Measurements from ENCODE around the gene CLCN7. TPM values are rescaled to one million over a fixed set of nuclear protein-coding genes. Genes with fewer than 3 reads are reported as not detected.
A peak's percentile ranks its signal among the peaks of the same experiment; 100 is the strongest.

CLCN7 gene
- polyA plus RNA-seq, 3 donors = 37.4 to 249 (median 56.5) TPM

DNA sequence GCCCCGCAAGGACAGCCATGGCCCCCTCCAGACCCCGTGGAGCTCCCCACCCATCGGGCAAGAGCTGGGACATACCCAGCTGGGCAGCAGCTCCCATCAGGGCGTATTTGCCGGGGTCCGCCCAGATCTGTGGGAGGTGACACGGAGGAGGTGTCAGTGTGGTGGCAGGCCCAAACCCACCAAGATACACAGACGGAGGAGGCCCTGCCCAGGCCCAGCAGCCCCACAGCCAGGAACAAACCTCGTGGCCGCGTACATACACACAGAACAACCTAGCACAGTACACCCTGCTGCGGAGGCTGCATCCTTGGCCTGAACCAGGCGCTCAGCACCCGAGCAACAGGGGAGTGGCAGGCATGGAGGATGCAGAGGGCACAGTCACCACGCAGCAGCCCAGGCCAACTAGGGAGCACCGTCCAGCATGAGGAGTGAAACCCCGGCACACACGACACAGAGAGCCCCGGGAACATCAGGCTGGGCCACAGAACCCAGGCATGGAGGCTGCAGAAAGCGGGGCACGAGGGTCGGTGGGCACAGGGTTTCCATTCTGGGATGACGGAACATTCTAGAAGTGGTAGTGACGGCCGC is 25.5 kb downstream of the CLCN7 start:
- TF ChIP-seq, protein P1, sequence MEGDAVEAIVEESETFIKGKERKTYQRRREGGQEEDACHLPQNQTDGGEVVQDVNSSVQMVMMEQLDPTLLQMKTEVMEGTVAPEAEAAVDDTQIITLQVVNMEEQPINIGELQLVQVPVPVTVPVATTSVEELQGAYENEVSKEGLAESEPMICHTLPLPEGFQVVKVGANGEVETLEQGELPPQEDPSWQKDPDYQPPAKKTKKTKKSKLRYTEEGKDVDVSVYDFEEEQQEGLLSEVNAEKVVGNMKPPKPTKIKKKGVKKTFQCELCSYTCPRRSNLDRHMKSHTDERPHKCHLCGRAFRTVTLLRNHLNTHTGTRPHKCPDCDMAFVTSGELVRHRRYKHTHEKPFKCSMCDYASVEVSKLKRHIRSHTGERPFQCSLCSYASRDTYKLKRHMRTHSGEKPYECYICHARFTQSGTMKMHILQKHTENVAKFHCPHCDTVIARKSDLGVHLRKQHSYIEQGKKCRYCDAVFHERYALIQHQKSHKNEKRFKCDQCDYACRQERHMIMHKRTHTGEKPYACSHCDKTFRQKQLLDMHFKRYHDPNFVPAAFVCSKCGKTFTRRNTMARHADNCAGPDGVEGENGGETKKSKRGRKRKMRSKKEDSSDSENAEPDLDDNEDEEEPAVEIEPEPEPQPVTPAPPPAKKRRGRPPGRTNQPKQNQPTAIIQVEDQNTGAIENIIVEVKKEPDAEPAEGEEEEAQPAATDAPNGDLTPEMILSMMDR (IDR thresholded peaks at IDR 0.05) = no peak
- peaks cover 37% of the 10 kb centered on the region for H4K20me1 ChIP-seq (ENCODE audit: insufficient read depth, low read length)

DNA sequence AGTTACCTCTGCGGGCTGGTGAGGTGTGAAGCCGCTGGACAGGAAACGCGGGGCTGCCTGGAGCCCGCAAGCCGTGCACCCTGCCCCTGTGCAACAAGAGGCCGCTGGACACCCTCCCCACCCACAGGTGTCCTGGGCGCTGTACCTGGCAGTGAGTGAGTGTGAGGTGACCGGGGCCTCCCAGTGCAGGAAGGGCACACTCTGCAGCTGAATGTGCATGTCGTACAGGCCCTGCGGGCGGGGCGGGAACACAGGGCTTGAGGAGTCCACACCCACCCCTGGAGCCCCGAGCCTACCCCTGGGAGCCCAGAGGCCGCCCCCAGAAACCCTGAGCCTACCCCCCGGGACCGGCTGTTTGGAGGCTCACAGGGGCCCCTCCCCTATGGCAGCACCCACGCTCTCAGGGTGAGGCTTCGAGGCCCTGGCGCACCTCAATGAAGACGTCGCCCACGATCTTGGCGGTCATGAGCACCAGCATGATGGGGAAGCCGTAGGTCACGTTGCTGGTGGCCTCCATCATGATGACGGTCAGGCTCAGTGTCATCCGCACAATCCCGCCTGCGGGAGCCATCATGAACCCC is 26.2 kb downstream of the CLCN7 start:
- peaks cover 51 to 69% of the 10 kb centered on the region in 2 donors for H3K36me3 Mint-ChIP-seq
- H3K9me3 Mint-ChIP-seq = no peaks in the 10 kb centered on the region
- peak overlapping the region in 1 of 7 donors; percentile 37 for H3K27ac Mint-ChIP-seq
- H3K4me1 ChIP-seq (ENCODE audit: control insufficient read depth in 1 of 2, insufficient read depth in 2 of 2, low read length in 2 of 2) = no peaks in the 10 kb centered on the region
- intact Hi-C loops (cut with micrococcal nuclease) = no loop called here
- H3K4me3 ChIP-seq (replicated peaks in 1 of 3; ENCODE audit: low read depth in 2 of 3, low read length in 3 of 3) = no peak overlapping the region
- no peak for DNase-seq
- peaks cover 32% of the 10 kb centered on the region for H4K20me1 ChIP-seq (ENCODE audit: insufficient read depth, low read length)
- TF ChIP-seq, protein P1 (IDR thresholded peaks at IDR 0.05) = no peak
- H3K4me1 Mint-ChIP-seq = no peaks in the 10 kb centered on the region
- H3K9ac ChIP-seq (ENCODE audit: insufficient read depth, low read length, poor library complexity, severe bottlenecking) = no peak overlapping the region
- H3K4me2 ChIP-seq (replicated peaks; ENCODE audit: extremely low read depth, low read length, poor library complexity, severe bottlenecking) = no peak overlapping the region
- H3K9me3 ChIP-seq (replicated peaks in 1 of 2; ENCODE audit: control insufficient read depth in 1 of 2, insufficient read depth in 1 of 2, low read length in 2 of 2) = no peaks in the 10 kb centered on the region
- no peak overlapping the region for H3K27ac ChIP-seq (ENCODE audit: low read depth in 1 of 2, low read length in 2 of 2)
- no peak overlapping the region for H2AFZ ChIP-seq (ENCODE audit: insufficient read depth, low read depth, low read length, poor library complexity, severe bottlenecking)
- no peaks in the 10 kb centered on the region for H3K79me2 ChIP-seq (ENCODE audit: insufficient read depth, low read length)
- no peaks in the 10 kb centered on the region for H3K27me3 ChIP-seq (ENCODE audit: control insufficient read depth in 2 of 2, insufficient read depth in 2 of 2, low read length in 2 of 2)
- peaks cover 0 to 1% (median 0%) of the 10 kb centered on the region in 3 donors for H3K27me3 Mint-ChIP-seq (ENCODE audit: low read depth in 3 of 3)
- peaks cover 80% of the 10 kb centered on the region in 2 donors for H3K36me3 ChIP-seq (replicated peaks in 1 of 2; ENCODE audit: control insufficient read depth in 1 of 2, insufficient read depth in 2 of 2, low read length in 2 of 2)
- H3K4me3 Mint-ChIP-seq = no peak overlapping the region
- 95% methylated on average over 23 of the region's 30 CpGs for WGBS (ENCODE audit: insufficient coverage)

More for the DNA sequence above, 25.5 kb downstream of the CLCN7 start:
- peaks cover 0 to 1% (median 0%) of the 10 kb centered on the region in 3 donors for H3K27me3 Mint-ChIP-seq (ENCODE audit: low read depth in 3 of 3)
- no peaks in the 10 kb centered on the region for H3K9me3 Mint-ChIP-seq
- Histone ChIP-seq H3K79me2 (ENCODE audit: insufficient read depth, low read length) (no peaks in the 10 kb centered on the region), H3K36me3 (replicated peaks in 1 of 2; ENCODE audit: control insufficient read depth in 1 of 2, insufficient read depth in 2 of 2, low read length in 2 of 2) (peaks cover 87% of the 10 kb centered on the region in 2 donors), H3K4me1 (ENCODE audit: control insufficient read depth in 1 of 2, insufficient read depth in 2 of 2, low read length in 2 of 2) (no peaks in the 10 kb centered on the region), H3K9me3 (replicated peaks in 1 of 2; ENCODE audit: control insufficient read depth in 1 of 2, insufficient read depth in 1 of 2, low read length in 2 of 2) (no peaks in the 10 kb centered on the region), H3K27me3 (ENCODE audit: control insufficient read depth in 2 of 2, insufficient read depth in 2 of 2, low read length in 2 of 2) (no peaks in the 10 kb centered on the region), H3K4me3 (replicated peaks in 1 of 3; ENCODE audit: low read depth in 2 of 3, low read length in 3 of 3) (no peak overlapping the region), H3K9ac (ENCODE audit: insufficient read depth, low read length, poor library complexity, severe bottlenecking) (no peak overlapping the region), H2AFZ (ENCODE audit: insufficient read depth, low read depth, low read length, poor library complexity, severe bottlenecking) (no peak overlapping the region), H3K4me2 (replicated peaks; ENCODE audit: extremely low read depth, low read length, poor library complexity, severe bottlenecking) (no peak overlapping the region), H3K27ac (ENCODE audit: low read depth in 1 of 2, low read length in 2 of 2) (no peak overlapping the region)
- intact Hi-C loops (cut with micrococcal nuclease) = no loop called here
- no peak for DNase-seq
- no peaks in the 10 kb centered on the region for H3K4me1 Mint-ChIP-seq
- H3K4me3 Mint-ChIP-seq = no peak overlapping the region
- peaks cover 58 to 76% of the 10 kb centered on the region in 2 donors for H3K36me3 Mint-ChIP-seq
- H3K27ac Mint-ChIP-seq = no peak overlapping the region
- 99% methylated on average over 21 of the region's 25 CpGs for WGBS (ENCODE audit: insufficient coverage)

Data from CD14-positive monocyte (primary cell).